ENCODE data around the gene GIMAP5.
A peak's percentile ranks its signal among the peaks of the same experiment; 100 is the strongest.

GIMAP5 gene

DNA sequence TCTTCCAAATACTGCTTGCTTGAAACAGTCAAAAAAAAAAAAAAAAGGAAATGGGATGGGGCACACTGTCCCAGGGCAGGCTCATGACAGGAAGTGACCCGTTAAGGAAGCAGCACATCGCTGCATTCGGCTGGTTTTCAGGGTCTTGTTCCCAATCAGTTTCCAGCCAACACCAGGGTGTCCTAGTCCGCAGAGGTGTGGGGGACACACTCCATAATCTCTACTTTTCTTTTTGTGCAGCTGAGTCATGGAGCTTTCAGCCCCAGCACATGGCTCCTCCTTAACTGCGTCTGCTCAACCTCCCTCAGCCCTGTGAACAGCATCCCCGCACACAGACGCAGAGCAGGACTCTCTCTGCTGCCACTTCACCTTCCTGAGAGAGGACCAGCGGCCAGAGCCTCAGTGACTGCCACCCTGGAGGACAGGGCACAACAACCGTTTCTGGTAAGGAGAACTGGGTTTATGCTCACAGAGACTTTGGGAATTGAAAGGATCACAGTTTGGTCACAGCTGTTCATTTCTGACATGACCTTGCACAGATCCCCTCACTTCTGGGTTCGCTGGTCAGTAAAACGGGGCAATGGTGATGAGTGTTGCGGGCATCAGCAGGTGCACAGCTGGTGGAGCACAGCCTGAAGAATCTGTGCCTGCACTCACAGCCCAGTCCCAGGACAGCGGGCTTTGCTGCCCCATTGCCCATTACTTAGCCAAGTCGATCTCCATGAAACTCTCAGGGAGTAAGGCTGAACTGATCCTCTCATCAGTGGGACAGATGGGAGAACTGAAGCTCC lies at the start of gene GIMAP5:
Gene GIMAP5 (plus strand): TSS at position 154 of the 791 bp plus-strand sequence. CDS start 3,467 bp downstream, outside the sequence.
- intact Hi-C loops (cut with DNase I) = no loop called here
- peak in 1 of 42 donors; percentile 46 for DNase-seq

- DNase-seq = no peak
- intact Hi-C loops (cut with DNase I) = no loop called here
Measured at GRCh38 chr7:150688630-150689029, 48.6 kb upstream of the GIMAP5 start.

DNA sequence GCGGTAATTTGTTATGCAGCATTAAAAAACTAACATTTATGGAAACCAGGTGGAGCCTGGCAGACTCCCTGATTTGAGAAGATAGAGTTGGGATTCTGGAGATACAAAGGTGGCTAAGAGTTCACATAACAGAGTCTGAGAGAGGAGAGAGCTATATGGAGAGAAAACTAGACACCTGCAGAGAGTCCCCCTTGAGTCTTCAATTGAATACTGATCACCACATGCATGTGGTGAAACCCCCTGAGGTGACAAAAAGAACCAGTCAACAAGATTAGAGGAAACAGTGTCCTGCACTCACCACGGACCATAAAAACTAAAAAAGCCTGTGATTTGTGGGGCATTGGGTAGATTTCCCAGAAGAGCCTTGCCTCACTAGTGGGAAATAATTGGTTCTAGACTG lies 41.6 kb upstream of the GIMAP5 start:
- no peak for DNase-seq
- intact Hi-C loops (cut with DNase I) = no loop called here

- DNase-seq = no peak
- intact Hi-C loops (cut with DNase I) = no loop called here
Measured at GRCh38 chr7:150703209-150703608, 34.0 kb upstream of the GIMAP5 start.

- intact Hi-C loops (cut with DNase I) = no loop called here
- no peak for DNase-seq
Measured at GRCh38 chr7:150715293-150715692, 21.9 kb upstream of the GIMAP5 start.

DNA sequence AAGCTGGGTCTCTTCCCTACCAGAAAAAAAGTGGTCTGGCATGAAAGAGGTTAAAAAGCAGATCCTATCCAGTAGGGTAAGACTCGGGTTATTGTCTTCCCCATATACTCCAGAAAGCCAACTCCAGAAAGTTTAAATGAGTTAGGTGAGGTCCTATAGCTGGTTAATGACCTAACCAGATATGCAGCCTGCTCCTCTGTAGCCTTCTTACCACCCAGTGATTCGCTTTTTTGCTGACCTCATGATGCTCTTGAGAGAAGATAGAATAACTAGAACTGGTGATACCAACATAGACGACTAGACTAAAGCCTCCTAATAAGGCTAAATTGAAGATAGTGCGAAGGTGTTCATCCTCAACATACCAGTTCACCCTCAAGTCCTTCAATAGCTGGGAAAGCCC lies 21.5 kb upstream of the GIMAP5 start:
- DNase-seq = no peak
- intact Hi-C loops (cut with DNase I) = no loop called here

GRCh38 chr7:150716368-150716767 lies 20.9 kb upstream of the GIMAP5 start, which contains the start of gene GIMAP1:
TSS of gene GIMAP1 (plus strand) at chr7:150716613. CDS start at chr7:150719048, 2,435 bp downstream.
- intact Hi-C loops (cut with DNase I) = no loop called here
- peak in 9 of 42 donors; percentile 14 to 47 (median 23) for DNase-seq

GRCh38 chr7:150716939-150717338 lies 20.3 kb upstream of the GIMAP5 start:
- DNase-seq = no peak
- intact Hi-C loops (cut with DNase I) = no loop called here

GRCh38 chr7:150717814-150718420 lies 19.3 kb upstream of the GIMAP5 start:
- intact Hi-C loops (cut with DNase I) = no loop called here
- no peak for DNase-seq

GRCh38 chr7:150719436-150719835 lies 17.8 kb upstream of the GIMAP5 start:
- DNase-seq = peak in 2 of 42 donors; percentile 19 to 28
- intact Hi-C loops (cut with DNase I) = no loop called here

- DNase-seq = no peak
- intact Hi-C loops (cut with DNase I) = no loop called here
Measured at GRCh38 chr7:150719960-150720891, 17.0 kb upstream of the GIMAP5 start.

- intact Hi-C loops (cut with DNase I) = no loop called here
Measured at GRCh38 chr7:150721970-150722373, 15.2 kb upstream of the GIMAP5 start.

DNA sequence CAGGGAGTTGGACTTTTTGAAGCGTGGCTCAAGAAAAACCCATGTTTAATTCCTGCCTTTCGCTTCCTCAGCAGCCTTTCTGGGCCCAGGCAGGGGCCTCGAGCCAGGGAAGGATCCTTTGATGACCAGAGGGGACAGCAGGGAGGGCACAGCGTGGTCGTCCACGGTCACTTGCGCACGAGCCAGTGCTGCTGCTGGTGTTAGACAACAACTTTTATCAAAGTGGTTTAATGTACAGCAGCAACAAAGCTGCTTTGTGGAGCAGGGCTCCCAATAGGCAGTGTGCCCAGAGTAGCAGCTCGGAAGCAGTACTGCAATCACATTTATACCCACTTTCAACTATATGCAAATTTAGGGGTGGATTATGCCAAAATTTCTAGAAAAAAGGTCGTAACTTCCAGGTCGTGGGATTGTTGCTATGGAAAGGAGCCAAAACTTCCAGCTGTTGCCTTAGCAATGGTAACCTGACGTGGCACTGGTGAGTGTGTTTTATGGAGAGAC lies 14.7 kb upstream of the GIMAP5 start:
- intact Hi-C loops (cut with DNase I) = no loop called here
- peak in 7 of 42 donors; percentile 26 to 47 (median 32) for DNase-seq

More at GRCh38 chr7:150721970-150722373, 15.2 kb upstream of the GIMAP5 start:
- DNase-seq = no peak

- intact Hi-C loops (cut with DNase I) = no loop called here
- DNase-seq = no peak
Measured at GRCh38 chr7:150723467-150723866, 13.8 kb upstream of the GIMAP5 start.

GRCh38 chr7:150727381-150727780 lies 9.8 kb upstream of the GIMAP5 start:
- intact Hi-C loops (cut with DNase I) = no loop called here
- no peak for DNase-seq

DNA sequence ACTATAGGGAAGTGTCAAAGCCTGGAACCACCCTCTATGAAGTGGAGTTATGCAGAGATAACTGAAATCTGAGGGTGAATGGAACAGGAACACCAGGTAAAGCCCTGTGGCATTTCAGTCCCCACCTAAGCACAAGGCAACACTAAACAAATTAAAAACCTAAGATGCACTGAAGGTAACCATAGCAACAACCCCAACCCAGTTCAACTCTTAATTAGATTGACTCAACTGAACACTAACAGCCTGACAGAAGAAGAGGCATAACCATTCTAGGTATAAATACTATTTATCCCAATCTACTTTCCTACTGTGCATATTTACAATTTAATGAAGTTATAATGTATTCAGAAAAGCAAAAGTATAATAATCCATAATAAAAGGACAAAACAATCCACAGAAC lies 9.2 kb upstream of the GIMAP5 start:
- intact Hi-C loops (cut with DNase I) = no loop called here

DNA sequence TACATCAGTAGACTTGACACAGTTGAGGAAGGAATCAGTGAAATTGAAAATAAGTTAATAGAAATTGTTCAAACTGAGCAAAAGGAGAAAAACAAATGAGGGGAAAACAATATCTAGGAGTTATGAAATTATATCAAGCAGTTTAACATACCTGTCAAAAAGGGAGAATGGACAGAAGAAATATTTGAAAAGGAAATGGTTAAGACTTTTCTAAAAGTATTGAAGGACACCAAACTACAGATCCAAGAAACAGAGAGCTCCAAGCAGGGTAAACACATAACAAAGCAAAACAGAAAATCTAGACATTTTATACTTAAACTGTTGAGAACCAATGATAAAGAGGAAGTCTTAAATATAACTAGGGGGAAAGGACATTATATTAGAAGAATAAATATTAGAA lies 8.6 kb upstream of the GIMAP5 start:
- intact Hi-C loops (cut with DNase I) = no loop called here
- no peak for DNase-seq

More for the DNA sequence above, 9.2 kb upstream of the GIMAP5 start:
- no peak for DNase-seq

GRCh38 chr7:150731916-150732315 lies 5.3 kb upstream of the GIMAP5 start:
- peak in 2 of 42 donors; percentile 12 to 24 for DNase-seq
- intact Hi-C loops (cut with DNase I) = no loop called here

DNA sequence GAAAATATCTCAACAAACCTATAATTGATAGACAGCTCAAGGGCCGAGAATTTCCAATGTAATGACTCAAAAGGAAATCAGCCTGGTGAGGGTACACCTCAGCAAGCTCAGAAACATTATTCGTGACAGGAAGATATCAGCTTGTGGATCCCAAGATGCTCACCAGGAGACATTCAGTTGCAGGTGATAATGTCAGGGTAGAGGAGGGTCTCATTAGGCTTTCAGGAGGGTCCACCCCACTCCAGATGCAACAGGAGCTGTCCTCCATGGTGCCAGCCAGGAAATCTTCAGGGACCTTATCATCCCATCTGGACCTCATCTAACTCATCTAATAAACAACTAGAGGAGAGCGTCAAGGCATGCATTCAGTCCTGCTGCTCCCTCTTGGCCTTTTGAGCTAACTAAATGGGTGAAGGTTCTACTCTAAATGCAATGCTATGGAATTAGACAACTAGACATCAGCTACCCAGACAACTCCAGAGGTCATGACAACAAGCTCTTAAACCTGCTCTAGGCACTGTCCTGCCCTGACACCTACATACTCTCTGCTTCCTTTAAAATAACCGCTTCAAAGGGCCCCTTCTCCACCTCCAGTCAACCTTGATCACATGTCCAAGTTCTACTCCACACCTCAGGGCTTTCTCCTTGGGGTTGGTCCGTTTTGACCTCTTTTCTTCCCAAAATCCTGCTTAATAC lies 4.3 kb upstream of the GIMAP5 start:
- intact Hi-C loops (cut with DNase I) = no loop called here
- peak in 1 of 42 donors; percentile 3 for DNase-seq
